Epithelial cell of esophagus (primary cell): Measurements from ENCODE around the gene SIK3.

ENCODE experiments used
- DNase-seq: peaks from one replicate; pipeline ENCODE4 v3.0.0; 2010; ENCODE audit warnings: low read depth
- H3K4me3 ChIP-seq: 2 replicates; pipeline ENCODE4 v1.5.1; 2011; ENCODE audit warnings: mild to moderate bottlenecking, low read length, control low read depth
- TF ChIP-seq, protein P1 (sequence below): IDR thresholded peaks from 2 replicates; pipeline ENCODE4 v1.5.1; 2011; ENCODE audit warnings: low read depth, mild to moderate bottlenecking, low read length, control low read depth, inconsistent platforms; ENCODE audit not compliant: insufficient read depth; ENCODE audit errors: missing control alignments

Gene SIK3

DNA sequence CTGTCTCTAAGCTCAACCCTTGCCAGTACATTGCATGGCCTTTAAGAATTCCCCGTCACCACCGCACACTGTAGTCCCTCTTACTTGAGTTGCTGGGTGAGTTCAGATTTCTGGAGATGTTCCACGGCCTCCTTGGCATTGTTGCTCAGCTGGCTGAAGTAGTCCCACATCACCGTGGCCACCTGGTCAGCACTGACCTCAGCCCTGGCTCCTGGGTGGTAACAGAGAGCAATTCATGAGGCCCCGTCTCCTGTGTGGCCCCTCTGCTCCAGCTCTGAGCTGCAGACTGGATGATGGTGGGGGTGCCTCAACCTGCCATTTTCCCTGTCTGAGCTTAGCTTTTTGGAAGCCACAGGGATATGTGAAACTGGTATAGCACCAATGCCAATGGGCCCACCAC, 275.7 kb downstream of the SIK3 start:
- TF ChIP-seq, protein P1, sequence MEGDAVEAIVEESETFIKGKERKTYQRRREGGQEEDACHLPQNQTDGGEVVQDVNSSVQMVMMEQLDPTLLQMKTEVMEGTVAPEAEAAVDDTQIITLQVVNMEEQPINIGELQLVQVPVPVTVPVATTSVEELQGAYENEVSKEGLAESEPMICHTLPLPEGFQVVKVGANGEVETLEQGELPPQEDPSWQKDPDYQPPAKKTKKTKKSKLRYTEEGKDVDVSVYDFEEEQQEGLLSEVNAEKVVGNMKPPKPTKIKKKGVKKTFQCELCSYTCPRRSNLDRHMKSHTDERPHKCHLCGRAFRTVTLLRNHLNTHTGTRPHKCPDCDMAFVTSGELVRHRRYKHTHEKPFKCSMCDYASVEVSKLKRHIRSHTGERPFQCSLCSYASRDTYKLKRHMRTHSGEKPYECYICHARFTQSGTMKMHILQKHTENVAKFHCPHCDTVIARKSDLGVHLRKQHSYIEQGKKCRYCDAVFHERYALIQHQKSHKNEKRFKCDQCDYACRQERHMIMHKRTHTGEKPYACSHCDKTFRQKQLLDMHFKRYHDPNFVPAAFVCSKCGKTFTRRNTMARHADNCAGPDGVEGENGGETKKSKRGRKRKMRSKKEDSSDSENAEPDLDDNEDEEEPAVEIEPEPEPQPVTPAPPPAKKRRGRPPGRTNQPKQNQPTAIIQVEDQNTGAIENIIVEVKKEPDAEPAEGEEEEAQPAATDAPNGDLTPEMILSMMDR: no peak
- DNase-seq: no peak
- H3K4me3 ChIP-seq: no peak overlapping the region

DNA sequence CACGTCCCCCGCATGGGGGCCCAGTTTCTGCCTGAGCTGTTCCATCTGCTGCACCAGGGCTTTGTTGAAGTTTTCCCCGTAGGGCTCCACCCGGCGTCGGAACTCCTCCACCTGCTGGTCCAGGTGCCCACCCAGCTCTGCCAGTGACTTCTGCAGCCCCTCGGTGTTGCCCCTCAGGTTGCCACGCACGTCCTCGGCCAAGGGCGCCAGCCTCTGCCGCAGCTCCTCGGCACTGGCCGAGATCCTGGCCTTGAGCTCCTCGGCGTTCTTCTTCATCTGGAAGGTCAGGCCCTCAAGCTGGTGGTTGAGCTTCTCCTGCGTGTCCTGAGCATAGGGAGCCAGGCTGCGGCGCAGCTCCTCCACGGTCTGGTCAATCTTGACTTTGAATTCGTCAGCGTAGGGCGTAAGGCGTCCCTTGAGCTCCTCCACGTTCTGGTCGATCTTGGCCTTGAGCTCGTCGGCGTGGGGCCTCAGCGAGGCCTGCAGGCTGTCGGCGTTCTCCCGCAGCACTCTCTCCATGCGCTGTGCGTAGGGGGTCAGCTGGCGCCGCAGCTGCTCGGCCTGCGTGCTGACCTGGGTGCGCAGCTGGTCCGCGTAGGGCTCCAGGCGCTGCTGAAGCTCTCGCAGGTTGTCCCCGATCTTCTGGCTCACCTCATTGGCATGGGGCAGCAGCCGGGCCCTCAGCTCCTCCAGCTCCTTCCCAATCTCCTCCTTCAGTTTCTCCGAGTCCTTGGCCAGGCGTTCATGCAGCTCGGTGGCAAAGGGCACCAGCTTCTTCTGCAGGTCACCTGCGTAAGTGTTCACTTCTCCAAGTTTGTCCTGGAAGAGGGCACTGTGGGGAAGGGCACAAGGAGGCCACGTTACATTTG, 276.9 kb downstream of the SIK3 start:
- TF ChIP-seq, protein P1: no peak
- H3K4me3 ChIP-seq: no peak overlapping the region
- DNase-seq: no peak

DNA sequence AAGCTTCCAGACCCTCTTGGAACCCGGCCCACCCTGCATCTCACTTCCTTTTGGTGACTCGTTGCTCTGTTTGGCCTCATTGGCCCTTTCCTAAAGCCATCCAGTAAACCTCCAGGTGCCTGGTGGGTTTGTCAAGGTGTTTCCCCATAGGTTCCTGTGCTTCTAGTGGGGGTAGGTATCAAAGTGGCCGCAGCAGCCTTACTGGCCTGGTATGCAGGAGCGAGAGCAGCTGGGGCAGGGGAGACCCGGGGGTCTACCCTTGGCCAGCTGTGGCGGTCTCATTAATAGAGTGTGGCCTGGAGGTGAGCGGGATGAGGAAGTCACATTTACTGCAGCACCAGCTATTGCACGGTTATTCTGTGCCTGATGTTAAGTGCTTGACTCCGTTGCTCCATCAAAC, 279.2 kb downstream of the SIK3 start:
- TF ChIP-seq, protein P1: no peak
- H3K4me3 ChIP-seq: no peak overlapping the region
- no peak for DNase-seq

DNA sequence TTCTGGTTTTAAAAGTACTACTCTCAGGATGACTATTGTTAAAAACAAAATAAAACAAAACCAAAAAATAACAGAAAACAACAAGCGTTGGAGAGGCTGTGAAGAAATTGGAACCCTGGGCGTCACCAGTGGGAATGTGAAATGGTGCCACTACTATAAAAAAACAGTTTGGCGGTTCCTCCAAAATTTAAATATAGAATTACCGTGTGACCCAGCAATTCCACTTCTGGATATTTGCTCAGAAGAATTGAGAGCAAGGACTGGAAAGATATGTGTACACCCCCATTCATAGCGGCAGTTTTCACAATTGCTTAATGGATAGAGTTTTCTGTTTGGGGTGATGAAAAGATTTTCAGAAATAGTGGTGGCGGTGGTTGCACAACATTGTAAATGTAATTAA, 283.7 kb downstream of the SIK3 start:
- DNase-seq: no peak
- H3K4me3 ChIP-seq: no peak overlapping the region
- TF ChIP-seq, protein P1: no peak

DNA sequence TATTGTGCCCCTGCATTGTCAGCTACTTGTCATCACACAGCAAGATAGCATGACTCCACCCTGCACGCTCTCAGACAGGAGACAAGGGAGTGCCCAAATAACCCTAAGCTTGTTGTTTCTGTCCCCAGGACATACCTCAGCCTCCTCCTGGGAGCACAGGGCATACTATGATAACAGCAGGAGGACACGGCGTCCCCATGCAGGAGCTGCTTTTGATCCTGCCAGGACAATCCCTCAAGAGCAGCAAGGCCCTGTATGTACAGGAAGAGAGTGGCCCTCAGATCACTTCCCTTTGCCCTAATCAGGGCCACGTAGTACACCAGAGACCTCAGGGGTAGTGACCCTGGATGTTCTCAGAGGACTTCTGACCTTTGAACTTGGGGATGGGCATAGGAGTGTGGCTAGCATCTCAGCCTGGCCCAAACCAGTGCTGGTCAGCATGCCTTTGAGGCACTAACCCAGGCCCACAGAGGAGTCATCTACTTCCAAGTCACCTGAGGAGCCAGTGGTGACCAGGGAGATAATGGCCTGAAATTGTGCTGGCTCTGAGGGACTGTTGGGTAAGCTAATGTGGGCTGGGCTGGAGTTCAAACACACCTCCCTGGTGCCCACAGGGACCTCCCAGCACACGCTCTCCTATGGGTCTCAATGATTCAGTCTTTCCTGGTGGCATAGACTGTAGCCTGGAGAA, 284.3 kb downstream of the SIK3 start:
- TF ChIP-seq, protein P1: no peak
- DNase-seq: no peak
- no peak overlapping the region for H3K4me3 ChIP-seq

DNA sequence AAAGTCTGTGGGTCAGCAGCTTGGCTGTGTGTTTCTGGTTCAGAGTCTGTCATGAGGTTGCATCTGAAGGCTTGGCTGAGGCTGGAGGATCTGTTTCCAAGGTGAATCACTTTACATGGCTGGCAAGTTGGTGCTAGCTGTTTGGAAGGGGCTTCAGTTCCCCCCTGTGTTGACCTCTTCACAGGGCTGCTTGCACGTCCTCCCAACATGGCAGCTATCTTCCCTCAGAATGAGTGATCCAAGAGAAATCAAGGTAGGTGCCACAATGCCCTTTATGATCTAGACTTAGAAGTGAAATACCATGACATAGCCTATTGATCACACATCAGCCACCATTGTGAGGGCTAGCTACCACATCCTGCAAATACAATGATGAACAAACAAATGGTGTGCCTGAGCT, 285.1 kb downstream of the SIK3 start:
- TF ChIP-seq, protein P1: no peak
- DNase-seq: no peak
- no peak overlapping the region for H3K4me3 ChIP-seq
